Small intestine (tissue), 7 donors: ENCODE results near the gene ABHD6. TPM values are rescaled to one million over a fixed set of nuclear protein-coding genes. Genes with fewer than 3 reads are reported as not detected.
"Not testable (repeated sequence)": the region's sequence is repeated elsewhere in the genome, so short reads cannot be mapped to it uniquely, and the experiment has no call there.

Experiments used
- DNase-seq, 2 donors: peaks; one replicate each; pipeline versions ENCODE4 v3.0.0 to v3.0.0-alpha.2; 2013
- FAIRE-seq: peaks from 2 replicates; lab custom pipeline; 2012; peaks lifted over from hg19 to GRCh38; lab: Jason Lieb, UNC
- H3K27ac ChIP-seq, 3 donors: one replicate each; pipeline ENCODE4 v1.5.1; 2013; ENCODE audit warnings: low read length in 2 of 3, mild to moderate bottlenecking in 2 of 3, control low read depth in 1 of 3, inconsistent platforms in 1 of 3, low read depth in 1 of 3, moderate library complexity in 1 of 3
- H3K27me3 ChIP-seq, 3 donors: one replicate each; pipeline ENCODE4 v1.6.1; 2013; ENCODE audit warnings: low read length in 3 of 3, inconsistent platforms in 1 of 3; ENCODE audit not compliant: control insufficient read depth in 3 of 3, insufficient read depth in 3 of 3
- H3K36me3 ChIP-seq, 3 donors: one replicate each; pipeline ENCODE4 v1.6.1; 2013; ENCODE audit warnings: low read length in 3 of 3, inconsistent platforms in 1 of 3, low read depth in 1 of 3, mild to moderate bottlenecking in 1 of 3, moderate library complexity in 1 of 3; ENCODE audit not compliant: control insufficient read depth in 3 of 3, insufficient read depth in 2 of 3
- H3K4me1 ChIP-seq, 3 donors: one replicate each; pipeline ENCODE4 v1.6.1; 2013; ENCODE audit warnings: low read length in 2 of 3, inconsistent platforms in 1 of 3, low read depth in 1 of 3, mild to moderate bottlenecking in 1 of 3, moderate library complexity in 1 of 3; ENCODE audit not compliant: control insufficient read depth in 3 of 3, insufficient read depth in 2 of 3
- H3K4me3 ChIP-seq, 3 donors: one replicate each; pipeline ENCODE4 v1.5.1; 2013; ENCODE audit warnings: low read length in 3 of 3, control low read depth in 1 of 3, inconsistent platforms in 1 of 3, low read depth in 1 of 3, mild to moderate bottlenecking in 1 of 3, moderate library complexity in 1 of 3
- H3K9me3 ChIP-seq, 2 donors: one replicate each; pipeline ENCODE4 v1.6.1; 2013; ENCODE audit warnings: low read depth in 1 of 2, low read length in 1 of 2; ENCODE audit not compliant: control insufficient read depth in 2 of 2, insufficient read depth in 1 of 2
- WGBS, 3 donors: extraction: QIAGEN DNeasy Blood & Tissue Kit; methylation state at CpG; one replicate each; pipeline ENCODE4 v1.1.7; 2013; 5-methylcytosine and 5-hydroxymethylcytosine counted together
- polyA plus RNA-seq, 4 donors: library from polyadenylated mRNA; stranded (reverse) in 3 of 4; unstranded in 1 of 4; fragments of 200-250 nt in 3 of 4; fragments of 120-200 nt in 1 of 4; gene quantifications; one replicate each; pipeline versions ENCODE4 v1.2.1 to v1.2.3, GENCODE V29; 2013
- donor health status: healthy with polysubstance abuse.
- donor health status: control.
- donor health status: control.
- donor health status: Bipolar disorder and iron deficiency.
- donor health status: healthy.

ABHD6 gene
- polyA plus RNA-seq, 4 donors = 12.1 to 42.9 (median 32.3) TPM

DNA sequence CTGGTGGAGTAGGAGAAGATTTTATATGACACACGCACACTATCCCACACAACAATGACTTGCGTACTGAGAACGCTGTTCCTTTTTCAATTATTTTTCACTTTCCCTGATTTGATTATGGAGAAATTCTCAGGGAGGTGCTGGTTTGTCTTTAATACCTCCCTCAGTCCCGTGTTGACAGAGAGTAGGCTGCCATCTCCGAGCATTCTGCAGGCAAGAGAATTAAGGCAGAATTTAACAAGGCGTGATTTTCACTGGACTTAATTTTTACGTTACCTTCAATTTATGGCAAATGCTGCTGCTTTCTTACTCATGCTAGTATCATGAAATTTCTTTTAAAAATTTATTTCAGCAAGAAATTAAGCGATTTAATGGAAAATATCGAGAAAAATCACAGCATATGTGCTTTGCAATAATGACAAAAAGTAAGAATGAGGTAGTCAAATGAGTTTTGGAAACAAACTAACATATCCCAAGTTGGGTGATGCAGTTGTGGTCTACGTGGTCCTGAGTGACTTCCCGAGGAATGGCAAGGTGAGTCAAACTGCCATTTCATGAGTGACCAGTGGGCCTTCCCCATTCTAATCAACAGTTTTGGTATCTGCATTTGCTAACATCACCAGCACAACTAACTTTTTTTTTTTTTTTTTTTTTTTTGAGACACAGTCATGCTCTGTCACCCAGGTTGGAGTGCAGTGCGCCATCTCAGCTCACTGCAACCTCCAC, 43.7 kb upstream of the ABHD6 start:
- no peak overlapping the region for H3K4me3 ChIP-seq
- H3K36me3 ChIP-seq = no peaks in the 10 kb centered on the region
- FAIRE-seq = no peak
- no peaks in the 10 kb centered on the region for H3K27me3 ChIP-seq
- no peaks in the 10 kb centered on the region for H3K4me1 ChIP-seq
- H3K27ac ChIP-seq = no peak overlapping the region
- DNase-seq = no peak
- WGBS, 3 donors = 89 to 93% (median 92%) methylated on average over 12 of the region's 12 CpGs
- H3K9me3 ChIP-seq = no peaks in the 10 kb centered on the region

DNA sequence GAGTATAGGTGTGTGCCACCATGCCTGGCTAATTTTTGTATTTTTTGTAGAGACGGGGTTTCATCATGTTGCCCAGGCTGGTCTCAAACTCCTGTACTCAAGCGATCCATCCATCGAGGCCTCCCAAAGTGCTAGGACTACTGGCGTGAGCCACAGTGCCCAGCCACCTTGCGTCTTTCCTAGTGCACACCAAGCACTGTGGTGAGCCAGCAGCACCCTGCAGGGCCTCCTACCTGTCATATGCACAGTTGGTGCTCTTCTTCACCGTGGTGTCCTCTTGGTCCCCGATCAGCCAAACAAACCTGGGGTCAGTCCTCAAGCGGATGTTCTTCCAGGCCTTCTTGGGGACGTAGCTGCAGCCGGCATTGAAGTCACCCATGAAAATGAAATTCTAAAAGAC, 40.0 kb upstream of the ABHD6 start:
- Histone ChIP-seq H3K4me1 (peaks cover 0 to 3% (median 0%) of the 10 kb centered on the region in 3 donors), H3K4me3 (no peak overlapping the region), H3K27me3 (no peaks in the 10 kb centered on the region), H3K9me3 (peaks cover 0 to 4% of the 10 kb centered on the region in 2 donors), H3K36me3 (no peaks in the 10 kb centered on the region), H3K27ac (no peak overlapping the region)
- 93 to 96% (median 94%) methylated on average over 10 of the region's 10 CpGs for WGBS, 3 donors
- DNase-seq (no peak), FAIRE-seq (no peak)

DNA sequence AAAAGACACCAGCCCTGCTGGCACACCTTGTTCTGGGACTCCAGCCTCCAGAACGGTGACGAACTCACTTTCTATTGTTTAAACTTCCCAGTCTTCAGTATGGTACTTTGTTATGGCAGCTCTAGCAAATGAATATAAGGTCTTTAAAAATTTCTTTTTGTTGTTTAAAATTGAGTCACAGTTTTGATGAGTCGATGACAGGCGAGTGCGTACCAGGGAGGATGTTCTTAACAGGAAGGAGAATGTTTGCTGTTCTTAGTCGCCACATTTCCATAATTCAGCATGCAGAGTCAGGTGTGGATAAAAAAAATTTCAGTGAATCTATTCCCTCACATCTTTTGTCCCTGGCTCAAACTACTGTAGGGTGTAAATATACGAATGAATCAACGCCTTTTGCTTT, 39.2 kb upstream of the ABHD6 start:
- H3K27ac ChIP-seq = no peak overlapping the region
- WGBS, 3 donors = 81 to 92% (median 82%) methylated on average over 8 of the region's 8 CpGs

DNA sequence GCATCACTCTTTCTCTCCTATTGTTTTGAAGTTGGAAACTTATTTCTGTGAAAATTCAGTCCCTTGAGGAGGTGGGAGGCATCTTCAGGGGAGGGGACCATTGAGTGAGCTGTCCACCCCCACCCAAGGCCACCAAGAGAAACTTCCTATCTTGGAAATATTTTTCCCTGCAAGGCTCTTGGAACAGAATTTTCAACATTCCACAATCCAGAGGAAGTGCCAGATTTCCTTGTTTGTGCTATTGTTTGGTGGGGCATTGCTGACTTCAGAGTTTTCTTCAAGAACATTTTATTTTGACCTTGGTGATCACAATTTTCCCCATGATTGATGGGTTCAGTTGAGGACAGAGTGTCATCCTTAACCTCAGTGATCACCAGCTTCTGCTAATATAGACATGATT, 38.8 kb upstream of the ABHD6 start:
- FAIRE-seq (no peak), DNase-seq (no peak)
- Histone ChIP-seq H3K4me3 (no peak overlapping the region), H3K9me3 (peaks cover 0 to 4% of the 10 kb centered on the region in 2 donors), H3K4me1 (peaks cover 0 to 3% (median 0%) of the 10 kb centered on the region in 3 donors), H3K27me3 (no peaks in the 10 kb centered on the region), H3K27ac (no peak overlapping the region), H3K36me3 (no peaks in the 10 kb centered on the region)

More for the DNA sequence above, 39.2 kb upstream of the ABHD6 start:
- peaks cover 0 to 3% (median 0%) of the 10 kb centered on the region in 3 donors for H3K4me1 ChIP-seq
- H3K27me3 ChIP-seq = no peaks in the 10 kb centered on the region
- peaks cover 0 to 4% of the 10 kb centered on the region in 2 donors for H3K9me3 ChIP-seq
- DNase-seq (no peak), FAIRE-seq (no peak)
- H3K36me3 ChIP-seq = no peaks in the 10 kb centered on the region
- H3K4me3 ChIP-seq = no peak overlapping the region

DNA sequence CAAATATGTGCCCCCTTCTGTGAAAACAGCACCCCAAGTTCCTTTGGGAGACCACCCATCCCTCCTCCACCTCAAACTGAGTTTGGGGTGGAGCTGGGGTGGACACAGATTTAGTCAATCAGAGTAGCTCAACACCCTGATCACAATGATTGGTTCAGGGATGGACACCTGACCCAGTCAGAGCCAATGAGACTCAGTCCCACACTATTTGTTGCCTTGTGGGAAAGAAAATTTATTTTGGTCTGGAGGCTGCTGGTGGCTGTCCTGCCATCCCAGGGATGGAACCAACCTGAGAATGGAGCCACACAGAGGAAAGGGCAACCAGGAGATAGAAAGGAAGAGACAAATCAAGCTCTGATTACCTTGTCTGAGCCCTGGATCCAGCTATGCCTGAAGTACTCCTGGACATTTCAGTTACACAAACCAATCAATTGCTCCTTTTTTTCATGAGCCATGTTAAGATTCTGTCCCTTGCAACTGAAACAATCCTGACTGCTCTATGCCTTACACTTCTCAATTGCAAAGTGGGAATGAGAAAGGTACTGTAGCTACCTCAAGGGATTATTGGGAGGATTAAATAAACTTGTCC, 37.4 kb upstream of the ABHD6 start:
- Histone ChIP-seq H3K27me3 (no peaks in the 10 kb centered on the region), H3K9me3 (peaks cover 0 to 4% of the 10 kb centered on the region in 2 donors), H3K27ac (no peak overlapping the region), H3K4me1 (peaks cover 0 to 3% (median 0%) of the 10 kb centered on the region in 3 donors), H3K36me3 (no peaks in the 10 kb centered on the region), H3K4me3 (no peak overlapping the region)
- no peak for DNase-seq
- no peak for FAIRE-seq

DNA sequence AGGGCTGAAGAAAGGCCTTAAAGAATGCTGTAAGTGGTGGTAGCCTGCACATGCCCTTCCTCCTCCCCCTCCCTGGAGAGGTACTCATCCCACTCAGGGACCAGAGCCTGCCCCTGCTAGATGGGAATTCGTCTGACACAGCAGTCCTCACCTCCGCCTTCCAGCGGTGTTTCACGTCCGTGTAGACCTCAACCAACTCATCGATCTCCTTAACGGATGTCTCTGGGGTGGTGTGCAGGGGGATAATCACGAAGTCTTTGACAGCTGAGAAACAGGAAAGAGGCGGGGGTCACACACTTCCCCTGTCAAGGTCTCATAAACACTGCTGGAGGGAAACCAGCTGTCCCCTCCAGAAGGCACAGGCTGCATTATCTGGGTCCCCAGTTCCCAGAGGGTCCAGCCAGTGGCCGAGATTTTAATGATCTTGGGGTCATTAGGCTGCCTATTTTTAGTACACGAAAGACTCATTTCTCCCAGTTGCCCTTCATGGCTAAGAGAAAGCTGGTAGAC, 36.7 kb upstream of the ABHD6 start:
- no peak for DNase-seq
- no peak overlapping the region for H3K27ac ChIP-seq
- FAIRE-seq = no peak
- peaks cover 0 to 3% (median 0%) of the 10 kb centered on the region in 3 donors for H3K4me1 ChIP-seq
- 46 to 81% (median 76%) methylated on average over 11 of the region's 11 CpGs for WGBS, 3 donors
- peaks cover 0 to 4% of the 10 kb centered on the region in 2 donors for H3K9me3 ChIP-seq
- H3K4me3 ChIP-seq = no peak overlapping the region
- no peaks in the 10 kb centered on the region for H3K27me3 ChIP-seq
- H3K36me3 ChIP-seq = no peaks in the 10 kb centered on the region

DNA sequence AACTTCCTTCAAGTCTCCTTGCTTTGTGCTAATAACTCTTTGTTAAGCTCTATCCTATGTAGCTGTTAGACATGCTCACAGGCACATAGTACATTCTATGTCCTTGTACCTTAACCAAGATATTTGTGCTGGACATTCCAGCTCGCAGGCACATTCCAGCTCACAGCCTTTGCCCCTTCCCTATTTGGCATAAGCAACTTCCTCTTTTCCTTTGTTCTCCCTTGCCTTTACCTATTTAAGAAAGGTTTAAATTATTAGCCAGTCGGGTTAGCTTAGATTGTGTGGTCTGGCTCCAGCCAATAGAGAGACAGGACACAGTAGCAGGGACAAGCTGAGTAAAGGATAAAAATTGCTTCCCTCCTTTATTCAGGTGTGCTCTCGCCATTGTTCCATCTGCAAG, 36.1 kb upstream of the ABHD6 start:
- H3K27me3 ChIP-seq = not testable (repeated sequence)

DNA sequence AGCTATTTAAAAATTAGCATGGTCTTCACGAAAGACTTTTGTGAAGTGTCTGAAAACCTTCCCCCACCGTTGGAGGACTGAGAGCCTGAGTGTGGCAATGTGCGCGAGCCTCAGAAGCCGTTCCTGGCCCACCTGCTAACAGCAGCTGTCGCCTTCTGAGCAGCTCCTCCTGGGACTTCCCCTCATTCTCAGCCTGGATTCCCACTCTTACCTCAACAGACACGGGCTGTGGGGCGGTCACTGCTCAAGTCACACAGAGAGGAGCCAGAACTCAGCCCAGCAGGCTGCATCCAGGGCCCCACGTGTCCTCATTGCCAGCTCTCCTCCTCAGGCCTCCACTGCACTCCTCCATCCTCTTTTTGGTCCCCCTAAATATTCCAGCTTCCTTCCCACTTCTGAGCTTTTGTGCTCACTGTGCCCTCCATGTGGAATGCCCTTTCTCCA, 34.7 kb upstream of the ABHD6 start:
- DNase-seq = no peak
- WGBS, 3 donors = 72 to 84% (median 78%) methylated on average over 9 of the region's 9 CpGs

More for the DNA sequence above, 36.1 kb upstream of the ABHD6 start:
- DNase-seq = peak in 1 of 2 donors; percentile 37
- not testable (repeated sequence) for H3K4me3 ChIP-seq, H3K27ac ChIP-seq, H3K9me3 ChIP-seq, H3K4me1 ChIP-seq, FAIRE-seq, H3K36me3 ChIP-seq
- 44 to 60% (median 59%) methylated on average over 3 of the region's 3 CpGs for WGBS, 3 donors

More for the DNA sequence above, 34.7 kb upstream of the ABHD6 start:
- H3K27ac ChIP-seq = no peak overlapping the region
- H3K4me3 ChIP-seq = no peak overlapping the region
- H3K9me3 ChIP-seq = peaks cover 0 to 4% of the 10 kb centered on the region in 2 donors
- H3K36me3 ChIP-seq = no peaks in the 10 kb centered on the region
- no peak for FAIRE-seq
- H3K27me3 ChIP-seq = no peaks in the 10 kb centered on the region
- peaks cover 0 to 4% (median 3%) of the 10 kb centered on the region in 3 donors for H3K4me1 ChIP-seq
